ENCODE data around the gene IGSF23.

Gene IGSF23

DNA sequence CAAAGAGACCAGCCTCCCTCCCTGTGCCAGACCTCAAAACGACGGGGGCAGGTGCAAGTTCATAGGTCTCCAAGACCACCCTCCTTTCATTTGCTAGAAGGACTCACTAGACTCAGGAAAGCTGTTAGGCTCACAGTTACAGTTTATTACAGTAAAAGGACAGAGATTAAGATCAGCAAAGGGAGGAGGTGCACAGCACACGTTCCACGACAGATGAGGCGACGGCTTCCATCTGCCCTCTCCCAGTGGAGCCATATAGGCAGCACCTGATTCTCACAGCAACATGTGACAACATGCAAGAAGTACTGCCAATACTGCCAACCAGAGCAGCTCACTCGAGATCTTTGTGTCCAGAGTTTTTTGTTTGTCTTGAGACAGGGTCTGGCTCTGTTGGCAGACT is 48.5 kb downstream of the IGSF23 start:
- Histone ChIP-seq H3K4me1 (ENCODE audit: control insufficient read depth in 1 of 2, insufficient read depth in 1 of 2, low read depth in 1 of 2, low read length in 1 of 2) (no peaks in the 10 kb centered on the region), H3K4me3 (ENCODE audit: low read depth in 1 of 2, low read length in 1 of 2) (no peak overlapping the region), H3K27ac (no peak overlapping the region), H3K27me3 (no peaks in the 10 kb centered on the region), H3K36me3 (peaks cover 48% of the 10 kb centered on the region), H3K9me3 (no peaks in the 10 kb centered on the region)
- no peak for TF ChIP-seq CTCF (IDR thresholded peaks at IDR 0.05)

DNA sequence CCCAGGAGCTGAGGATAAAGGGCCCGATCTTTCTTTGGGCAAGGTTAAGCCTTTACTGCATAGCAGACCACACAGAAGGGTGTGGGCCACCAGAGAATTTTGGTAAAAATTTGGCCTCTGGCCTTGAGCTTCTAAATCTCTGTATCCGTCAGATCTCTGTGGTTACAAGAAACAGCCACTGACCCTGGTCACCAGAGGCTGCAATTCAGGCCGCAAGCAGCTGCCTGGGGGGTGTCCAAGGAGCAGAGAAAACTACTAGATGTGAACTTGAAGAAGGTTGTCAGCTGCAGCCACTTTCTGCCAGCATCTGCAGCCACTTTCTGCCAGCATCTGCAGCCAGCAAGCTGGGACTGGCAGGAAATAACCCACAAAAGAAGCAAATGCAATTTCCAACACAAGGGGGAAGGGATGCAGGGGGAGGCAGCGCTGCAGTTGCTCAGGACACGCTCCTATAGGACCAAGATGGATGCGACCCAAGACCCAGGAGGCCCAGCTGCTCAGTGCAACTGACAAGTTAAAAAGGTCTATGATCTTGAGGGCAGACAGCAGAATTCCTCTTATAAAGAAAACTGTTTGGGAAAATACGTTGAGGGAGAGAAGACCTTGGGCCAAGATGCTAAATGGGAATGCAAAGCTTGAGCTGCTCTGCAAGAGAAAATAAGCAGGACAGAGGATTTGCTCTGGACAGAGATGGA is 49.5 kb downstream of the IGSF23 start:
- Histone ChIP-seq H3K4me3 (ENCODE audit: low read depth in 1 of 2, low read length in 1 of 2) (no peak overlapping the region), H3K4me1 (ENCODE audit: control insufficient read depth in 1 of 2, insufficient read depth in 1 of 2, low read depth in 1 of 2, low read length in 1 of 2) (no peaks in the 10 kb centered on the region), H3K27ac (no peak overlapping the region), H3K9me3 (no peaks in the 10 kb centered on the region), H3K27me3 (no peaks in the 10 kb centered on the region), H3K36me3 (peaks cover 48% of the 10 kb centered on the region)
- TF ChIP-seq CTCF (IDR thresholded peaks at IDR 0.05), result no peak

DNA sequence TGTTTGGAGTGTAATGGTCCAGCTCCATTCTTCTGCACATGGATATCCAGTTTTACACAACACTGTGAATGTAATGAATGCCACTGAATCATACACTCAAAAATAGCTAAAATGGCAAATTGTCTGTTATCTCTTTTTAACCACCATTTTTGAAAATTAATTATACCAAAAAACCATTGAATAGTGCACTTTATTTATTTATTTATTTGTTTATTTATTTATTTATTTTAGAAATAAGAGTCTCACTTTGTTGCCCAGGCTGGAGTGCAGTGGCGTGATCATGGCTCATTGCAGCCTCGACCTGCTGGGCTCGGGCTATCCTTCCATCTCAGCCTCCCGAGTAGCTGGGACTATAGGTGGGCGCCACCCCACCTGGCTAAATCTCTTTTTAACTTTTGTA is 50.6 kb downstream of the IGSF23 start:
- H3K27me3 ChIP-seq, result no peaks in the 10 kb centered on the region
- no peak for TF ChIP-seq CTCF (IDR thresholded peaks at IDR 0.05)
- peaks cover 44% of the 10 kb centered on the region for H3K36me3 ChIP-seq
- no peaks in the 10 kb centered on the region for H3K4me1 ChIP-seq (ENCODE audit: control insufficient read depth in 1 of 2, insufficient read depth in 1 of 2, low read depth in 1 of 2, low read length in 1 of 2)
- H3K4me3 ChIP-seq (ENCODE audit: low read depth in 1 of 2, low read length in 1 of 2), result no peak overlapping the region
- no peaks in the 10 kb centered on the region for H3K9me3 ChIP-seq
- H3K27ac ChIP-seq, result no peak overlapping the region

DNA sequence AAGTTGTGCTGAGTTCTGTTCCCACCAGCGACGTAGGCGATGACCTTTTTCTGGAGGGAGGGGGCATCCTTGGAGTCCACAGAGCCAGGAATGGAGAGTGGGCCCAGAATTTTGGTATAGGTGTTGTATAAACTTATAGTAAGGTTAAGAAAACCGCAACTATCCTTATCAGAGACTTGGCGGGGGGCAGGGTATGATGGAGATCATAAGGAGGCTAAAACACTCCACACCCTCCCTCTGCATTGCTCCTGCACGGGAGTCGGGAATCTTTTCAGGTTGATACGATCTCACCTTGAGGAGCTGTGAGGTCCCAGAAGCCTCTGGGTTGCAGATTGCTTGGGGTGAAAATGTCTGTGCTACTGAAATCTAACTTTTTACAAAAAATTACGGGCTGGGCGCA is 51.6 kb downstream of the IGSF23 start:
- Histone ChIP-seq H3K27ac (no peak overlapping the region), H3K9me3 (no peaks in the 10 kb centered on the region), H3K36me3 (peaks cover 34% of the 10 kb centered on the region), H3K4me3 (ENCODE audit: low read depth in 1 of 2, low read length in 1 of 2) (no peak overlapping the region), H3K27me3 (no peaks in the 10 kb centered on the region), H3K4me1 (ENCODE audit: control insufficient read depth in 1 of 2, insufficient read depth in 1 of 2, low read depth in 1 of 2, low read length in 1 of 2) (no peaks in the 10 kb centered on the region)
- no peak for TF ChIP-seq CTCF (IDR thresholded peaks at IDR 0.05)

GRCh38 chr19:44666852-44667556 is 53.6 kb downstream of the IGSF23 start:
- Histone ChIP-seq H3K36me3 (peaks cover 15% of the 10 kb centered on the region), H3K4me3 (ENCODE audit: low read depth in 1 of 2, low read length in 1 of 2) (no peak overlapping the region), H3K4me1 (ENCODE audit: control insufficient read depth in 1 of 2, insufficient read depth in 1 of 2, low read depth in 1 of 2, low read length in 1 of 2) (no peaks in the 10 kb centered on the region), H3K9me3 (no peaks in the 10 kb centered on the region), H3K27me3 (no peaks in the 10 kb centered on the region), H3K27ac (no peak overlapping the region)
- TF ChIP-seq CTCF (IDR thresholded peaks at IDR 0.05), result no peak

Measured in neutrophil (primary cell).